ENCODE data around the gene APBA2. TPM values are rescaled to one million over a fixed set of nuclear protein-coding genes. Genes with fewer than 3 reads are reported as not detected.

The APBA2 gene
- total and polyA plus RNA-seq, 10 of the 15 experiments (the other 5 are each of a cell fraction or from before 2014, with no cell fraction given): 0.06 to 0.26 (median 0.07) TPM; not detected in 7

GRCh38 chr15:29014493-29014892 lies 128.7 kb downstream of the APBA2 start (continued):
- no peak for TF ChIP-seq ATF2 (IDR thresholded peaks at IDR 0.05; ENCODE audit: low read length)

GRCh38 chr15:29016518-29016917 lies 130.7 kb downstream of the APBA2 start:
- Histone ChIP-seq H3K36me3 (ENCODE audit: control insufficient read depth in 2 of 2, insufficient read depth in 2 of 2, low read length in 1 of 2) (no peaks in the 10 kb centered on the region), H3K4me2 (ENCODE audit: control insufficient read depth, insufficient read depth) (no peak overlapping the region), H3K9ac (ENCODE audit: control insufficient read depth, insufficient read depth, low read length) (no peak overlapping the region), H3K4me1 (ENCODE audit: control insufficient read depth, insufficient read depth, low read length) (no peaks in the 10 kb centered on the region), H3K27ac (ENCODE audit: control insufficient read depth, insufficient read depth) (no peak overlapping the region), H3K9me3 (replicated peaks; ENCODE audit: control insufficient read depth, insufficient read depth, low read length) (no peaks in the 10 kb centered on the region), H4K20me1 (ENCODE audit: control insufficient read depth, insufficient read depth) (no peaks in the 10 kb centered on the region), H3K27me3 (replicated peaks in 1 of 2; ENCODE audit: control insufficient read depth in 2 of 2, insufficient read depth in 2 of 2, low read length in 1 of 2) (no peaks in the 10 kb centered on the region; a peak in 1 of 4 replicates), H2AFZ (ENCODE audit: control insufficient read depth, low read depth, low read length) (no peak overlapping the region), H3K4me3 (no peak overlapping the region), H3K79me2 (ENCODE audit: control insufficient read depth, insufficient read depth, low read length) (no peaks in the 10 kb centered on the region)
- WGBS (ENCODE audit: insufficient coverage, insufficient replicate concordance, low lambda C conversion rate, missing lambda C conversion rate): 4% methylated on average over 3 of the region's 3 CpGs
- intact Hi-C loops (cut with micrococcal nuclease; ENCODE audit: unreplicated experiment): no loop called here
- no peak for DNase-seq (ENCODE audit: low read depth, low spot score)
- no peak for ATAC-seq
- POLR2A ChIA-PET: no interaction called here
- RAD21 ChIA-PET (ENCODE audit: unreplicated experiment): no interaction called here
- no TSS peak for BruUV-seq (replicated peaks)
- FAIRE-seq: no peak
- CTCF ChIA-PET: no interaction called here
- in situ Hi-C loops (cut with MboI): no loop called here
- SMC1A ChIA-PET (ENCODE audit: uncharacterized antibody, unreplicated experiment): no interaction called here
- TF ChIP-seq SIX5 (IDR thresholded peaks at IDR 0.05; ENCODE audit: low read depth, low read length, severe bottlenecking) (no peak), NBN (IDR thresholded peaks at IDR 0.05) (no peak), ZNF592 (IDR thresholded peaks at IDR 0.05) (no peak), TAF1 (IDR thresholded peaks at IDR 0.05; ENCODE audit: borderline replicate concordance, low read depth, low read length) (no peak), CHD4 (IDR thresholded peaks at IDR 0.05) (no peak), NKRF (conservative IDR thresholded peaks at IDR 0.05) (no peak), RELA (IDR thresholded peaks at IDR 0.05; ENCODE audit: borderline replicate concordance, partially characterized antibody) (no peak), HCFC1 (IDR thresholded peaks at IDR 0.05; ENCODE audit: low read length) (no peak), IRF4 (IDR thresholded peaks at IDR 0.05; ENCODE audit: low read depth, low read length) (no peak), CHD1 (IDR thresholded peaks at IDR 0.05; ENCODE audit: low read depth, low read length) (no peak), RBBP5 (conservative IDR thresholded peaks at IDR 0.05) (no peak), CHD2 (IDR thresholded peaks at IDR 0.05; ENCODE audit: borderline replicate concordance, low read depth, low read length) (no peak), KLF5 (IDR thresholded peaks at IDR 0.05; ENCODE audit: partially characterized antibody) (no peak)
